ENCODE measurements around the gene LBX1. TPM values are rescaled to one million over a fixed set of nuclear protein-coding genes. Genes with fewer than 3 reads are reported as not detected.

LBX1 gene
- total RNA-seq, 1 donor from 2014 or later: not detected

DNA sequence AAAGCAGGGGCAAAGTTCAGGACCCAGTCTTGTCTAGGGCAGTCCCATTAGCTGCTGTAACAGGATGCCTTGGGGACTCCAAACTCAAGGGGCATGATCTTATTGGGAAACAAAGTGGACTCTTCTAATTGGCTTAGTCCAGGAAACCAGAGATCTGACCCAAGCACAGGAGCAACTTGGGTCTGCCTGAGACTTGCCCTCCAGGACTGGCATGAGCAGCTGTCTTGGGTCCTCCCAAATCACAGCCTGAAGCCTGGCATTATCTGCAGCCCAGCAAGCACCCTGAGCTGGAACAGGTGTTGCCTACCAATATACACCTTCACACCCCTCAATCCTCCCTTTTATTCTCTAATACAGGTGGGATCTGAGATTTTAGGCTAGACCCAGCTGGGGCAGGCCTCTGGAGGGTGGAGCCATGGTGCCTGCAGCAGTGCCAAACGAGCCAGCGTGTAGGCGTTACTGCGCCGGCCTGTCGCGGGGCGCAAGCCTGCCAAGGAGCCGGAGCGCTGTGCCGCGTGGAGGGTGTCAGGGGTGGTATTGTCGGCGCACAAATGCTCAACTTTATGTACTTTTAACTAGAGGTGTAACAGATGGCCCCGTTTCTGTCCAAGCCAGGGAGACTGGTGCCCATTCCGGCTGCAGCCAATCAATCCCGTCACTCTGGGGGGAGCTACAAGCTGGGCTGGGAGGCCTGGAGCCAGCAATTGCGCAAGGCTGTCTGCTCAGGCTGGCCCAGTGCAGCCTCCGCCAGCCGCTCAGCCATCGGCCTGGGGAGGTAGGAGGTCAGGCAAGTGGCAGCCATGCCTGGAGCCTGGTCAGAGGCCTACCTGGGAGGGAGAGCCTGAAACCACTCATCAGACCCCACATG is 12.8 kb upstream of the LBX1 start:
- TF ChIP-seq, protein P1, sequence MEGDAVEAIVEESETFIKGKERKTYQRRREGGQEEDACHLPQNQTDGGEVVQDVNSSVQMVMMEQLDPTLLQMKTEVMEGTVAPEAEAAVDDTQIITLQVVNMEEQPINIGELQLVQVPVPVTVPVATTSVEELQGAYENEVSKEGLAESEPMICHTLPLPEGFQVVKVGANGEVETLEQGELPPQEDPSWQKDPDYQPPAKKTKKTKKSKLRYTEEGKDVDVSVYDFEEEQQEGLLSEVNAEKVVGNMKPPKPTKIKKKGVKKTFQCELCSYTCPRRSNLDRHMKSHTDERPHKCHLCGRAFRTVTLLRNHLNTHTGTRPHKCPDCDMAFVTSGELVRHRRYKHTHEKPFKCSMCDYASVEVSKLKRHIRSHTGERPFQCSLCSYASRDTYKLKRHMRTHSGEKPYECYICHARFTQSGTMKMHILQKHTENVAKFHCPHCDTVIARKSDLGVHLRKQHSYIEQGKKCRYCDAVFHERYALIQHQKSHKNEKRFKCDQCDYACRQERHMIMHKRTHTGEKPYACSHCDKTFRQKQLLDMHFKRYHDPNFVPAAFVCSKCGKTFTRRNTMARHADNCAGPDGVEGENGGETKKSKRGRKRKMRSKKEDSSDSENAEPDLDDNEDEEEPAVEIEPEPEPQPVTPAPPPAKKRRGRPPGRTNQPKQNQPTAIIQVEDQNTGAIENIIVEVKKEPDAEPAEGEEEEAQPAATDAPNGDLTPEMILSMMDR (IDR thresholded peaks at IDR 0.05): no peak
- Histone ChIP-seq H3K4me1 (no peaks in the 10 kb centered on the region), H3K27ac (no peak overlapping the region), H3K4me3 (no peak overlapping the region), H3K27me3 (peaks cover 48% of the 10 kb centered on the region), H3K36me3 (no peaks in the 10 kb centered on the region), H3K9me3 (no peaks in the 10 kb centered on the region)
- peak; percentile 73 for DNase-seq
- peak; percentile 61 for ATAC-seq
- intact Hi-C loops (cut with DNase I): no loop called here

GRCh38 chr10:101238732-101239105 is 9.5 kb upstream of the LBX1 start:
- Histone ChIP-seq H3K27ac (no peak overlapping the region), H3K4me3 (no peak overlapping the region), H3K4me1 (peaks cover 5% of the 10 kb centered on the region), H3K27me3 (peaks cover 79% of the 10 kb centered on the region), H3K9me3 (no peaks in the 10 kb centered on the region), H3K36me3 (no peaks in the 10 kb centered on the region)
- intact Hi-C loops (cut with DNase I): no loop called here
- ATAC-seq (peak; percentile 60), DNase-seq (peak; percentile 64)
- TF ChIP-seq, protein P1 (IDR thresholded peaks at IDR 0.05): peak; percentile 61

DNA sequence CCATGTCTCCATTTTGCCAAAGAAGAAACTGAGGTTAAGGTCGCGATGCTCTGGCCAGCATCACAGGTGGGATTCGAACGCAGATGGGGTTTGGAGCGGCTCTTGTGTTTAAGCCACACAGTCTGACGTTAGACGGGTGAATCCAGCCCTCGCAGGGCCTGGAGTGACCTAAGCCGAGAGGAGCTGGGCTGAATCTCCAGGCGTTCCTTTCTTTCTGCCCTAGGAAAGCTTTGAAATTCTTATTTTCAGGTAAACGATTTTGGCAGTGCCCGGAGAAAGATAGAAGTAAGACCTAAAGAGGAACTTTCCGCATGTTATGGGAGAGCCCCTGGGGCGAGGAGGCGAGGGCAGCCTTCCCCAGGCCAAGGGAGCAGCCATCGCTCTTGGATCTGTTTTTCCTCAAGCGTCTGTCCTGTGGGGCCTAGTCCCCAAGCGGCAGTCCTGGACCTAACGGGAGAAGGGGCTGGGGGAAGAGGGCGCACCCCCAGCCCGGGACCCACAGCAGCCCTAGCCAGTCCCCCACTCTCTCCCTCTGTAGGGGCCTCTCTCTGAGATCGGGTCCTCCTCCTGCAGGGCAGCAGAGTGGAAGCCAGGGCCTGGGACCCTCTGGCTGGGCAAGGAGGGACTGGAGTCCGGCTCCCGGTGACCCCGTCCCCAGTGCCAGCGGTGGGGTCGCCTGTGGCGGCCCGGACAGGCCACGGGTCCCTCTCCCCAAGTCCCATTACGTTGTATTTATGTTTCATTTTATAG is 8.9 kb upstream of the LBX1 start:
- Histone ChIP-seq H3K4me1 (peaks cover 5% of the 10 kb centered on the region), H3K27me3 (peaks cover 79% of the 10 kb centered on the region), H3K27ac (no peak overlapping the region), H3K9me3 (no peaks in the 10 kb centered on the region), H3K36me3 (no peaks in the 10 kb centered on the region), H3K4me3 (no peak overlapping the region)
- TF ChIP-seq, protein P1 (IDR thresholded peaks at IDR 0.05): no peak
- no peak for ATAC-seq
- DNase-seq: no peak
- intact Hi-C loops (cut with DNase I): no loop called here

- TF ChIP-seq, protein P1 (IDR thresholded peaks at IDR 0.05): no peak
- intact Hi-C loops (cut with DNase I): no loop called here
- ATAC-seq: no peak
- Histone ChIP-seq H3K27ac (no peak overlapping the region), H3K4me1 (peaks cover 5% of the 10 kb centered on the region), H3K9me3 (no peaks in the 10 kb centered on the region), H3K36me3 (no peaks in the 10 kb centered on the region), H3K27me3 (peaks cover 82% of the 10 kb centered on the region), H3K4me3 (no peak overlapping the region)
- no peak for DNase-seq
These were observed 8.1 kb upstream of the LBX1 start for GRCh38 chr10:101237081-101237981.

- H3K27ac ChIP-seq: no peak overlapping the region
- no peak for DNase-seq
- peaks cover 85% of the 10 kb centered on the region for H3K27me3 ChIP-seq
- peaks cover 5% of the 10 kb centered on the region for H3K4me1 ChIP-seq
- ATAC-seq: no peak
- H3K9me3 ChIP-seq: no peaks in the 10 kb centered on the region
- intact Hi-C loops (cut with DNase I): no loop called here
- no peak overlapping the region for H3K4me3 ChIP-seq
- no peaks in the 10 kb centered on the region for H3K36me3 ChIP-seq
- TF ChIP-seq, protein P1 (IDR thresholded peaks at IDR 0.05): no peak
These were observed 7.3 kb upstream of the LBX1 start for GRCh38 chr10:101236376-101237080.

Measured in upper lobe of right lung (tissue), 1 donor.